HG03571 (cell line): Measurements from ENCODE around the gene MS4A4A.
"Not testable (repeated sequence)": the region's sequence is repeated elsewhere in the genome, so short reads cannot be mapped to it uniquely, and the experiment has no call there.

Experiments
- ATAC-seq: cut with Tn5 transposase; IDR thresholded peaks from one replicate; pipeline ENCODE4 v1.9.1; 2021; ENCODE audit not compliant: unreplicated experiment

MS4A4A gene

GRCh38 chr11:60280412-60280811 is at the start of gene MS4A4A:
Gene MS4A4A, plus strand, starts transcription at chr11:60280666. Its CDS starts 10 bp downstream, at chr11:60280676.
- ATAC-seq, result no peak

GRCh38 chr11:60230681-60231080 is 49.8 kb upstream of the MS4A4A start:
- no peak for ATAC-seq

GRCh38 chr11:60235321-60235720 is 45.1 kb upstream of the MS4A4A start:
- no peak for ATAC-seq

GRCh38 chr11:60240662-60241061 is 39.8 kb upstream of the MS4A4A start:
- ATAC-seq, result no peak

- ATAC-seq, result no peak
Observed at GRCh38 chr11:60241786-60242185, 38.7 kb upstream of the MS4A4A start.

- no peak for ATAC-seq
Observed at GRCh38 chr11:60242740-60243239, 37.7 kb upstream of the MS4A4A start, which contains the start of gene MS4A4E. Gene MS4A4E, minus strand, starts transcription at chr11:60243137. Its CDS starts 13,082 bp downstream, at chr11:60230055.

- ATAC-seq, result no peak
Observed at GRCh38 chr11:60251485-60252212, 28.8 kb upstream of the MS4A4A start.

- ATAC-seq, result no peak
Observed at GRCh38 chr11:60252213-60253108, 28.0 kb upstream of the MS4A4A start.

GRCh38 chr11:60257956-60258722 is 22.3 kb upstream of the MS4A4A start:
- ATAC-seq, result no peak

- ATAC-seq, result no peak
Observed at GRCh38 chr11:60261014-60261413, 19.5 kb upstream of the MS4A4A start.

- ATAC-seq, result no peak
Observed at GRCh38 chr11:60263402-60263801, 17.1 kb upstream of the MS4A4A start.

- no peak for ATAC-seq
Observed at GRCh38 chr11:60264644-60265043, 15.8 kb upstream of the MS4A4A start.

GRCh38 chr11:60265373-60266214 is 14.9 kb upstream of the MS4A4A start:
- ATAC-seq, result no peak

- ATAC-seq, result no peak
Observed at GRCh38 chr11:60274416-60274815, 6.0 kb upstream of the MS4A4A start.

- ATAC-seq, result no peak
Observed at GRCh38 chr11:60281485-60281884, 1.0 kb downstream of the MS4A4A start.

GRCh38 chr11:60282286-60282685 is 1.8 kb downstream of the MS4A4A start:
- no peak for ATAC-seq

GRCh38 chr11:60285411-60286126 is 5.1 kb downstream of the MS4A4A start:
- not testable (repeated sequence) for ATAC-seq

GRCh38 chr11:60288531-60288930 is 8.1 kb downstream of the MS4A4A start:
- ATAC-seq, result no peak

GRCh38 chr11:60292145-60292544 is 11.7 kb downstream of the MS4A4A start:
- no peak for ATAC-seq
